Ectodermal cell (in vitro differentiated cells): ENCODE results near the gene IGLL5.

ENCODE experiments used
- H3K27ac ChIP-seq: 2 replicates; pipeline ENCODE4 v1.7.0; 2013; ENCODE audit warnings: mild to moderate bottlenecking, low read depth, low read length; ENCODE audit not compliant: insufficient read depth, poor library complexity, severe bottlenecking
- H3K27me3 ChIP-seq: 2 replicates; pipeline ENCODE4 v1.7.0; 2013; ENCODE audit warnings: mild to moderate bottlenecking, low read length; ENCODE audit not compliant: insufficient read depth, control insufficient read depth, poor library complexity, severe bottlenecking
- H3K36me3 ChIP-seq: one replicate; pipeline ENCODE4 v1.7.0; 2013; ENCODE audit warnings: low read length; ENCODE audit not compliant: control insufficient read depth, insufficient read depth
- H3K4me1 ChIP-seq: one replicate; pipeline ENCODE4 v1.7.0; 2013; ENCODE audit warnings: low read length; ENCODE audit not compliant: control insufficient read depth, insufficient read depth
- H3K4me3 ChIP-seq: 2 replicates; pipeline ENCODE4 v1.7.0; 2013; ENCODE audit warnings: low read depth, low read length, control low read depth; ENCODE audit not compliant: insufficient read depth
- H3K9me3 ChIP-seq: 2 replicates; pipeline ENCODE4 v1.7.0; 2013; ENCODE audit warnings: mild to moderate bottlenecking, low read length, moderate library complexity; ENCODE audit not compliant: control insufficient read depth
- WGBS, 2 experiments: methylation state at CpG; one replicate each; pipeline ENCODE4 v1.1.7; 2013; ENCODE audit warnings: missing lambda C conversion rate in 2 of 2; 5-methylcytosine and 5-hydroxymethylcytosine counted together

The IGLL5 gene

GRCh38 chr22:22908941-22909604 lies 21.5 kb downstream of the IGLL5 start:
- no peak overlapping the region for H3K27ac ChIP-seq
- H3K4me1 ChIP-seq, result no peaks in the 10 kb centered on the region
- no peak overlapping the region for H3K4me3 ChIP-seq
- H3K27me3 ChIP-seq, result no peaks in the 10 kb centered on the region
- no peaks in the 10 kb centered on the region for H3K36me3 ChIP-seq
- H3K9me3 ChIP-seq, result no peaks in the 10 kb centered on the region
- WGBS, 2 experiments, result 87 to 89% methylated on average over 6 of the region's 6 CpGs

DNA sequence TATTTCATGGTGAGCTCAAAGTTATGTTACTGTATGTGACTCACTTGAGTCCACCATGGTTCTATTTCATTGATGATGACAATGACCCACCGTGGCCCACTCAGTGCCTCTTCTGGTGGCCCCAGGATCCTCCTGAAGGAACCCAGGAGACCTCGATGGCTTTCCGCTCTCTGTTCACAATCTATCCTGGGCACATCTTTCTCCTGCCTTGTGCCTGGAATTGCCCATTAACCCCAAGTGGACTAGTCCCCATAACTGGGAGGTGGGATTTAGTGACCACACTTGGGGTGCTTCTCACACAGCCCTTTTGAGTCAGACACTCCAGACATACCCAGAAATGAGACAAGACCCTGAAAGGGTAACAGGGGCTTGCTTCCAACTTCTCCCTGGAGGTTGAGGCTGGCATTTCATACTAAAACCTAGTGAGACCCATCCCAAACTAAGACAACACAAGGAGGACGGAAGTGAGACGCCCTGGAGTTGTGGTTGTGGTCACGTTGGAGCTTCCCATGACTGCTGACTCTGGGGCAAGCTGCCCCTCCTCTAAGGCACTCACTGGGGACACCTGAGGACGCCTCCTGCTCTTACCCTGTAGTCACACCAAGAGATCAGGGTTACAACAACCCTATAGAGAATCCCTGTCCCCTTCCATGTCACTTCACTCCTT lies 22.1 kb downstream of the IGLL5 start:
- Histone ChIP-seq H3K27ac (no peak overlapping the region), H3K4me1 (no peaks in the 10 kb centered on the region), H3K4me3 (no peak overlapping the region), H3K36me3 (no peaks in the 10 kb centered on the region), H3K27me3 (no peaks in the 10 kb centered on the region), H3K9me3 (no peaks in the 10 kb centered on the region)
- WGBS, 2 experiments, result 74 to 81% methylated on average over 7 of the region's 7 CpGs

- Histone ChIP-seq H3K4me3 (no peak overlapping the region), H3K36me3 (no peaks in the 10 kb centered on the region), H3K9me3 (no peaks in the 10 kb centered on the region), H3K27me3 (no peaks in the 10 kb centered on the region), H3K27ac (no peak overlapping the region), H3K4me1 (no peaks in the 10 kb centered on the region)
- 91% methylated on average over 15 of the region's 15 CpGs for WGBS, 2 experiments
Measured at GRCh38 chr22:22910272-22911240, 22.9 kb downstream of the IGLL5 start.

DNA sequence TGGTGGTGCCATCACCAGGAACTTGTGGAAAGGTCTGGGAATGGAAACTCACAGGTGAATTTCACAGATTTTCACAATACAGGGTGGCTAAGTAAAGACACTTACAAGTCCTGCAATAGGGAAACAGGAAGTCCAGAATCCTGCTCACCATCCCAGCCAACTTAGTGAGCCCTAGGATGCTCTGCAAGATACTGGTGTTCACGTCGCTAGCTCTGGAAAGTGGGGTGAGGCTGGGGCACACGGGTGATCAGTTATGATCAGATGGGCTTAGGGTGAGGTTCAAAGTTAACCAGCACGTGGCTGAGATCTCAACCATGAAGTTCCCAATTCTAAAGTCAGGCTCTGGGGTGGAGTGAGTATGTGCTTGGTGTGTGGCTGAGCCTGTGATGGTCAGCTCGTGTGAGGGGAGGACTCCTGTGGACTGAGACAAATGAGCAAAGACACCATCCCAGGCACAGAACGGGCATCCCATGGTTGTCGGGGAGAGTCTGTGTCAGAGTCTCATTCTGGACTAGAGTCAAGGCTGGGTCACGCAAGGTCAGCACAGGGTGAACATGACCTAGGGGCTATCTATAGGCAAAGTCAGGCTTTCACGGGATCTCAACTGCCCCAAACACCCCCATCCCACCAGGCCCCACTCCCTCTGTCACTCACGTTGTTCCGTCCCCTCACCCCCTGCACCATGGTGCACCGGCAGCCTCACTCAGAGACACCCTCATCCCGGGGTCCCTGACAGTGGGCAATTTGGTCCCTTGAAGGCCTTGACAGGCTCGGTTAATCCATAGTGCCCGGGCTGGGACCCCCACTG lies 23.9 kb downstream of the IGLL5 start:
- Histone ChIP-seq H3K4me1 (no peaks in the 10 kb centered on the region), H3K9me3 (no peaks in the 10 kb centered on the region), H3K36me3 (no peaks in the 10 kb centered on the region), H3K4me3 (no peak overlapping the region), H3K27ac (no peak overlapping the region), H3K27me3 (no peaks in the 10 kb centered on the region)
- WGBS, 2 experiments, result 89 to 92% methylated on average over 15 of the region's 15 CpGs

DNA sequence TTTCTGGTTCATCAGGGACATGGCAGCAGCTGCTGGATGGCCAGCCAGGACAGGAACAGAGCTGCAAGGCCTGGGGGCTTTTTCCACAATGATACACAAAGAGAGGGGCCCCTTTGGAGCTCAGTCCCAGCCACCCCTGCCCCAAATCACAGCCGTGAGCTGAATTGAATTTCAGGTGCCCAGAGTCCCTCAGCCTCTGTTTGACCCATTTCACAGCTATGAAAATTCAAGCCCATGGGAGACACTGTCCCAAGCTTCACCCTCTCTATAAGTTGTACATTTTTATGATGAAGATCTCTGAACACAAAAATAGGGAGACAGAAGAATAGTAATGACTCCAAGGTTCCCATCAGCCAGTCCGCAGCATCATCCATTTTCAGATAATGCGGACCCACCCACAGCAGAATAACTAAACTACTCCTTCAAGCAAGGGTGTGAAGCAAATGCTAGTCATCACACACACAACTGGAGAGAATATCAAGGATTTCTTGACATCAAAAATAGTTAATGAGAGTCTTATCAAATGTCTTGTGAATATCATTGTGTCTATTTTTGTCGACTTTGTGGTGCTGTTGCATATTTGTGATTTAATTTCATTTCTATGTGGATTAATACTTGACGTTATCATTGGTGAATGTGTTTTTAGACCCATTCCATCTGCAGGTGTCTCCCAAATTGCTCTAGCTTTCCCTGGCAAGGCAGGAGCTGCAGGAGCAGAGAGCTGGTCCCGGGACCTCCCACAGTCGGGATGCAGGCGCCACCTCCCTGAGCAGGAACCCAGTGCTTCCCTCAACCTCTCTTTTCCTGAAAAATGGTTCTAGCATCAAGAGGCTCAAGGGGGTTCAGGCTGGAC lies 24.7 kb downstream of the IGLL5 start:
- Histone ChIP-seq H3K36me3 (no peaks in the 10 kb centered on the region), H3K4me1 (no peaks in the 10 kb centered on the region), H3K27ac (no peak overlapping the region), H3K27me3 (no peaks in the 10 kb centered on the region), H3K4me3 (no peak overlapping the region), H3K9me3 (no peaks in the 10 kb centered on the region)
- 91 to 92% methylated on average over 8 of the region's 8 CpGs for WGBS, 2 experiments

- Histone ChIP-seq H3K4me3 (no peak overlapping the region), H3K9me3 (no peaks in the 10 kb centered on the region), H3K27ac (no peak overlapping the region), H3K36me3 (no peaks in the 10 kb centered on the region), H3K27me3 (no peaks in the 10 kb centered on the region), H3K4me1 (no peaks in the 10 kb centered on the region)
- 91 to 93% methylated on average over 7 of the region's 7 CpGs for WGBS, 2 experiments
Measured at GRCh38 chr22:22912988-22913253, 25.3 kb downstream of the IGLL5 start.

DNA sequence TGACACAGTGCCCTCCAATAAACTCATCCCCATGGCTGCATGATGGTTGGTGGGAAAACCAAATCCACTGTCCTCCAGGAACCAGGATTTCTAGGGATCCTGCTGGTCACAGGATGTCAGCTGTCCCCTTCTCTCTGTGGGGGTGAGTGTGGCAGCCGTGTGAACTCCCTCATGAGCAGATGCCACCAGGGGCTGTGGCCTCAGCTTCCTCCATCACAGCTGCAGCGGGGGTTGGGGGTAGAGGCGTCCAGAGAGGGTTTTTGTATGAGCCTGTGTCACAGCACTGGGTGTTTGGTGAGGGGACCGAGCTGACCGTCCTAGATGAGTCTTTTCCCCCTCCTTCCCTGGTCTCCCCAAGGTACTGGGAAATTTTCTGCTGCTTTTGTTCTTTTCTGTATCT lies 26.4 kb downstream of the IGLL5 start:
- Histone ChIP-seq H3K4me1 (no peaks in the 10 kb centered on the region), H3K27ac (no peak overlapping the region), H3K4me3 (no peak overlapping the region), H3K36me3 (no peaks in the 10 kb centered on the region), H3K27me3 (no peaks in the 10 kb centered on the region), H3K9me3 (no peaks in the 10 kb centered on the region)
- WGBS, 2 experiments, result 88 to 92% methylated on average over 5 of the region's 5 CpGs

- H3K9me3 ChIP-seq, result no peaks in the 10 kb centered on the region
- H3K4me3 ChIP-seq, result no peak overlapping the region
- H3K27me3 ChIP-seq, result no peaks in the 10 kb centered on the region
- 93 to 94% methylated on average over 11 of the region's 11 CpGs for WGBS, 2 experiments
- H3K4me1 ChIP-seq, result no peaks in the 10 kb centered on the region
- H3K36me3 ChIP-seq, result no peaks in the 10 kb centered on the region
- no peak overlapping the region for H3K27ac ChIP-seq
Measured at GRCh38 chr22:22914726-22915669, 27.4 kb downstream of the IGLL5 start.
